Activated CD4-positive, alpha-beta T cell treated with anti-CD3 and anti-CD28 coated beads, Interleukin-10, Interleukin-2, amounts not matched to agents 100 ng/mL and 50 ng/mL, durations not matched to agents 16 hours and 8 hours (primary cell): ENCODE measurements around the gene C4orf50.

Experiments
- DNase-seq: peaks from one replicate; pipeline ENCODE4 v3.0.0-alpha.2; 2020

Gene C4orf50

GRCh38 chr4:5991405-5991804 lies 26.8 kb downstream of the C4orf50 start:
- DNase-seq = no peak

GRCh38 chr4:5990446-5991160 lies 27.6 kb downstream of the C4orf50 start:
- DNase-seq = no peak

GRCh38 chr4:5989236-5990225 lies 28.7 kb downstream of the C4orf50 start:
- DNase-seq = no peak

- DNase-seq = no peak
Measured at GRCh38 chr4:5988086-5988845, 30.0 kb downstream of the C4orf50 start.

- DNase-seq = no peak
Measured at GRCh38 chr4:5984843-5985242, 33.4 kb downstream of the C4orf50 start.

GRCh38 chr4:5982156-5982973 lies 35.9 kb downstream of the C4orf50 start:
- DNase-seq = no peak

- DNase-seq = no peak
Measured at GRCh38 chr4:5980436-5981155, 37.6 kb downstream of the C4orf50 start.

GRCh38 chr4:5979981-5980380 lies 38.2 kb downstream of the C4orf50 start:
- DNase-seq = peak; percentile 11

- no peak for DNase-seq
Measured at GRCh38 chr4:5976921-5977320, 41.3 kb downstream of the C4orf50 start.

- DNase-seq = no peak
Measured at GRCh38 chr4:5976431-5976830, 41.8 kb downstream of the C4orf50 start.

- no peak for DNase-seq
Measured at GRCh38 chr4:5974321-5974720, 43.9 kb downstream of the C4orf50 start.

GRCh38 chr4:5973486-5974220 lies 44.6 kb downstream of the C4orf50 start:
- DNase-seq = no peak

- no peak for DNase-seq
Measured at GRCh38 chr4:5973033-5973432, 45.2 kb downstream of the C4orf50 start.

GRCh38 chr4:5972571-5972970 lies 45.7 kb downstream of the C4orf50 start:
- no peak for DNase-seq

- no peak for DNase-seq
Measured at GRCh38 chr4:5971078-5971450, 47.2 kb downstream of the C4orf50 start.

GRCh38 chr4:5970381-5971077 lies 47.7 kb downstream of the C4orf50 start:
- DNase-seq = no peak

GRCh38 chr4:5969777-5970176 lies 48.5 kb downstream of the C4orf50 start:
- DNase-seq = no peak

- no peak for DNase-seq
Measured at GRCh38 chr4:5969336-5969735, 48.9 kb downstream of the C4orf50 start.

- no peak for DNase-seq
Measured at GRCh38 chr4:5968246-5968645, 50.0 kb downstream of the C4orf50 start.

GRCh38 chr4:5967783-5968182 lies 50.4 kb downstream of the C4orf50 start:
- no peak for DNase-seq
